Hepatocyte (in vitro differentiated cells): ENCODE results near the gene SLC39A11.

Experiments
- EZH2 ChIP-seq: fragments of 200-600 bp; sonication (generic); IDR thresholded peaks from 2 replicates; pipeline ENCODE4 v1.6.1; 2016; ENCODE audit warnings: antibody characterized with exemption, mild to moderate bottlenecking, borderline replicate concordance
- TF ChIP-seq, protein P1 (sequence below): fragments of 200-600 bp; sonication (generic); IDR thresholded peaks from 2 replicates; pipeline ENCODE4 v1.5.1; 2016; ENCODE audit warnings: antibody characterized with exemption, mild to moderate bottlenecking; ENCODE audit not compliant: poor library complexity

DNA sequence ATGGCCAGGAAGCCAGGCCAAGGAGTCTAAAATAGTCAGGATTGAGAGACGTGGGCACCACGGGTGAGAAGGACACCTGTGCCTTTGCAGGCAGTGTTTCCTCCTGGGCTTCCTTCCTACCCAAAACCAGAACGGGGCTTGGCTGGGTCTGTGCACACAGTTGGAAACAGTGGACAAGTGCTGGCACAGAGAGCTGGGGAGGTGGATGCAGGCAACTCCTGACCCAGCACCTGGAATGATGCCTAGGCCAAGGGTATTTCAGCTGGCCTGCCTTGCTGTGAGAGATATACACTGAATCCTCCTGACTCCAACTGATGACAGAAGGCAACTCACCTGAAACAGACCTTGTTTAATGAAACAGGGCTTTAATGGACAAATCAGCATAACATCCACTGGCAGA is 186.2 kb downstream of the SLC39A11 start:
- TF ChIP-seq, protein P1, sequence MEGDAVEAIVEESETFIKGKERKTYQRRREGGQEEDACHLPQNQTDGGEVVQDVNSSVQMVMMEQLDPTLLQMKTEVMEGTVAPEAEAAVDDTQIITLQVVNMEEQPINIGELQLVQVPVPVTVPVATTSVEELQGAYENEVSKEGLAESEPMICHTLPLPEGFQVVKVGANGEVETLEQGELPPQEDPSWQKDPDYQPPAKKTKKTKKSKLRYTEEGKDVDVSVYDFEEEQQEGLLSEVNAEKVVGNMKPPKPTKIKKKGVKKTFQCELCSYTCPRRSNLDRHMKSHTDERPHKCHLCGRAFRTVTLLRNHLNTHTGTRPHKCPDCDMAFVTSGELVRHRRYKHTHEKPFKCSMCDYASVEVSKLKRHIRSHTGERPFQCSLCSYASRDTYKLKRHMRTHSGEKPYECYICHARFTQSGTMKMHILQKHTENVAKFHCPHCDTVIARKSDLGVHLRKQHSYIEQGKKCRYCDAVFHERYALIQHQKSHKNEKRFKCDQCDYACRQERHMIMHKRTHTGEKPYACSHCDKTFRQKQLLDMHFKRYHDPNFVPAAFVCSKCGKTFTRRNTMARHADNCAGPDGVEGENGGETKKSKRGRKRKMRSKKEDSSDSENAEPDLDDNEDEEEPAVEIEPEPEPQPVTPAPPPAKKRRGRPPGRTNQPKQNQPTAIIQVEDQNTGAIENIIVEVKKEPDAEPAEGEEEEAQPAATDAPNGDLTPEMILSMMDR: no peak
- TF ChIP-seq EZH2: no peak
